ENCODE measurements around the gene MARCHF9. TPM values are rescaled to one million over a fixed set of nuclear protein-coding genes. Genes with fewer than 3 reads are reported as not detected.

The MARCHF9 gene
- total RNA-seq, 2 experiments from 2014 or later, result 23.6 to 24.4 TPM

GRCh38 chr12:57777367-57777766, 22.5 kb downstream of the MARCHF9 start:
- DNase-seq (no peak), ATAC-seq (no peak)
- Mint-ChIP-seq H3K9me3 (ENCODE audit: insufficient read depth) (no peaks in the 10 kb centered on the region), H3K4me1 (ENCODE audit: low read depth) (peaks cover 37% of the 10 kb centered on the region), H3K27ac (no peak overlapping the region), H3K36me3 (ENCODE audit: low read depth) (peaks cover 11% of the 10 kb centered on the region), H3K27me3 (ENCODE audit: low read depth) (no peaks in the 10 kb centered on the region), H3K4me3 (no peak overlapping the region)
- ChIA-PET POLR2A (no interaction called here), CTCF (interaction anchor here (0.8 to 1.5 kb wide), 2 partner anchors 25 to 120 kb away, joined by 3 to 4 read pairs; no protein-coding TSS in a partner anchor)

- no peak overlapping the region for H3K27ac Mint-ChIP-seq
- H3K4me3 Mint-ChIP-seq, result no peak overlapping the region
- ChIA-PET POLR2A (interaction anchor here (0.7 kb wide), 1 partner anchor 87 kb away, joined by 3 read pairs; no protein-coding TSS in a partner anchor), CTCF (interaction anchor here (1.4 to 2.6 kb wide), 4 partner anchors 13 to 24 kb away, joined by 4 to 12 read pairs (median 5); no protein-coding TSS in a partner anchor)
- DNase-seq (no peak), ATAC-seq (no peak)
- peaks cover 40% of the 10 kb centered on the region for H3K4me1 Mint-ChIP-seq (ENCODE audit: low read depth)
- no peaks in the 10 kb centered on the region for H3K9me3 Mint-ChIP-seq (ENCODE audit: insufficient read depth)
- peaks cover 14% of the 10 kb centered on the region for H3K36me3 Mint-ChIP-seq (ENCODE audit: low read depth)
- H3K27me3 Mint-ChIP-seq (ENCODE audit: low read depth), result no peaks in the 10 kb centered on the region
Observed at GRCh38 chr12:57777911-57778310, 23.0 kb downstream of the MARCHF9 start.

GRCh38 chr12:57779736-57780135, 24.8 kb downstream of the MARCHF9 start:
- Mint-ChIP-seq H3K36me3 (ENCODE audit: low read depth) (peaks cover 12% of the 10 kb centered on the region), H3K4me3 (no peak overlapping the region), H3K9me3 (ENCODE audit: insufficient read depth) (no peaks in the 10 kb centered on the region), H3K4me1 (ENCODE audit: low read depth) (peaks cover 40% of the 10 kb centered on the region), H3K27me3 (ENCODE audit: low read depth) (no peaks in the 10 kb centered on the region), H3K27ac (no peak overlapping the region)
- no peak for DNase-seq
- ChIA-PET CTCF (interaction anchor here (1.6 to 2.6 kb wide), 3 partner anchors 15 to 75 kb away, joined by 3 to 12 read pairs (median 6); no protein-coding TSS in a partner anchor), POLR2A (interaction anchor here (1.2 to 1.3 kb wide), 2 partner anchors 8 to 21 kb away, joined by 3 to 5 read pairs; partner anchors contain the start of genes EEF1AKMT3 and METTL1)
- no peak for ATAC-seq

GRCh38 chr12:57780284-57780897, 25.5 kb downstream of the MARCHF9 start:
- Mint-ChIP-seq H3K4me1 (ENCODE audit: low read depth) (peaks cover 40% of the 10 kb centered on the region), H3K4me3 (no peak overlapping the region), H3K27ac (peak overlapping the region; percentile 96), H3K9me3 (ENCODE audit: insufficient read depth) (no peaks in the 10 kb centered on the region), H3K27me3 (ENCODE audit: low read depth) (no peaks in the 10 kb centered on the region), H3K36me3 (ENCODE audit: low read depth) (peaks cover 12% of the 10 kb centered on the region)
- ChIA-PET POLR2A (interaction anchor here (1.2 to 1.3 kb wide), 2 partner anchors 8 to 21 kb away, joined by 3 to 5 read pairs; partner anchors contain the start of genes EEF1AKMT3 and METTL1), CTCF (interaction anchor here (1.7 to 2.6 kb wide), 2 partner anchors 21 to 24 kb away, joined by 5 to 12 read pairs; no protein-coding TSS in a partner anchor)
- DNase-seq, result no peak
- ATAC-seq, result no peak

- ATAC-seq (no peak), DNase-seq (no peak)
- CTCF ChIA-PET, result interaction anchor here (0.7 to 4.5 kb wide), 11 partner anchors 8 to 125 kb away, joined by 3 to 26 read pairs (median 5); partner anchors contain the start of genes CYP27B1, EEF1AKMT3 and METTL1
- Mint-ChIP-seq H3K36me3 (ENCODE audit: low read depth) (peaks cover 10% of the 10 kb centered on the region), H3K27me3 (ENCODE audit: low read depth) (no peaks in the 10 kb centered on the region), H3K4me1 (ENCODE audit: low read depth) (peaks cover 40% of the 10 kb centered on the region), H3K27ac (peak overlapping the region; percentile 96), H3K4me3 (peak overlapping the region; percentile 12), H3K9me3 (ENCODE audit: insufficient read depth) (no peaks in the 10 kb centered on the region)
- POLR2A ChIA-PET, result interaction anchor here (0.7 to 1.2 kb wide), 2 partner anchors 9 to 64 kb away, joined by 4 to 5 read pairs; partner anchors contain the start of genes EEF1AKMT3 and METTL1
Observed at GRCh38 chr12:57781244-57781643, 26.3 kb downstream of the MARCHF9 start.

- H3K4me1 Mint-ChIP-seq (ENCODE audit: low read depth), result peaks cover 40% of the 10 kb centered on the region
- DNase-seq (no peak), ATAC-seq (no peak)
- POLR2A ChIA-PET, result interaction anchor here (0.7 kb wide), 1 partner anchor 63 kb away, joined by 4 read pairs; no protein-coding TSS in a partner anchor
- H3K27ac Mint-ChIP-seq, result peak overlapping the region; percentile 96
- no peaks in the 10 kb centered on the region for H3K27me3 Mint-ChIP-seq (ENCODE audit: low read depth)
- H3K36me3 Mint-ChIP-seq (ENCODE audit: low read depth), result peaks cover 15% of the 10 kb centered on the region
- H3K4me3 Mint-ChIP-seq, result no peak overlapping the region
- no peaks in the 10 kb centered on the region for H3K9me3 Mint-ChIP-seq (ENCODE audit: insufficient read depth)
- CTCF ChIA-PET, result interaction anchor here (0.7 to 4.5 kb wide), 11 partner anchors 8 to 124 kb away, joined by 3 to 26 read pairs (median 5); partner anchors contain the start of genes CYP27B1, EEF1AKMT3 and METTL1
Observed at GRCh38 chr12:57781801-57782200, 26.9 kb downstream of the MARCHF9 start.

- Mint-ChIP-seq H3K9me3 (ENCODE audit: insufficient read depth) (no peaks in the 10 kb centered on the region), H3K36me3 (ENCODE audit: low read depth) (peaks cover 17% of the 10 kb centered on the region), H3K4me3 (peak overlapping the region; percentile 99), H3K27me3 (ENCODE audit: low read depth) (no peaks in the 10 kb centered on the region), H3K27ac (peak overlapping the region; percentile 96), H3K4me1 (ENCODE audit: low read depth) (peaks cover 40% of the 10 kb centered on the region)
- ATAC-seq (no peak), DNase-seq (no peak)
- ChIA-PET POLR2A (interaction anchor here (1.3 to 1.6 kb wide), 2 partner anchors 10 to 159 kb away, joined by 5 to 7 read pairs; partner anchors contain the start of genes ATP23, EEF1AKMT3 and METTL1), CTCF (interaction anchor here (1.0 to 4.5 kb wide), 13 partner anchors 9 to 130 kb away, joined by 3 to 26 read pairs (median 5); partner anchors contain the start of genes CYP27B1, EEF1AKMT3 and METTL1)
Observed at GRCh38 chr12:57782243-57782607, 27.3 kb downstream of the MARCHF9 start.

GRCh38 chr12:57782608-57783465, 27.9 kb downstream of the MARCHF9 start, which contains the start of gene TSFM:
Gene TSFM, plus strand, starts transcription at chr12:57782787. Its CDS starts 15 bp downstream, at chr12:57782802.
- Mint-ChIP-seq H3K27me3 (ENCODE audit: low read depth) (no peaks in the 10 kb centered on the region), H3K27ac (peak within 1 kb of the TSS; percentile 96), H3K4me1 (ENCODE audit: low read depth) (peaks cover 40% of the 10 kb centered on the region), H3K36me3 (ENCODE audit: low read depth) (peaks cover 19% of the 10 kb centered on the region), H3K9me3 (ENCODE audit: insufficient read depth) (no peaks in the 10 kb centered on the region), H3K4me3 (peak within 1 kb of the TSS; percentile 99)
- POLR2A ChIA-PET, result interaction anchor here (0.8 to 1.6 kb wide), 7 partner anchors 11 to 158 kb away, joined by 3 to 7 read pairs (median 4); partner anchors contain the start of genes ATP23, CYP27B1, EEF1AKMT3 and METTL1
- DNase-seq (peak; percentile 98), ATAC-seq (peak; percentile 87)
- CTCF ChIA-PET, result interaction anchor here (0.7 to 4.5 kb wide), 27 partner anchors 9 to 129 kb away, joined by 3 to 26 read pairs (median 6); partner anchors contain the start of genes CTDSP2, EEF1AKMT3 and METTL1

- Mint-ChIP-seq H3K27me3 (ENCODE audit: low read depth) (no peaks in the 10 kb centered on the region), H3K4me3 (peak overlapping the region; percentile 99), H3K27ac (peak overlapping the region; percentile 96), H3K9me3 (ENCODE audit: insufficient read depth) (no peaks in the 10 kb centered on the region), H3K4me1 (ENCODE audit: low read depth) (peaks cover 39% of the 10 kb centered on the region), H3K36me3 (ENCODE audit: low read depth) (peaks cover 21% of the 10 kb centered on the region)
- CTCF ChIA-PET, result interaction anchor here (0.7 to 4.5 kb wide), 25 partner anchors 8 to 128 kb away, joined by 3 to 26 read pairs (median 6); partner anchors contain the start of genes CTDSP2, EEF1AKMT3 and METTL1
- ATAC-seq (no peak), DNase-seq (no peak)
- POLR2A ChIA-PET, result interaction anchor here (0.8 to 1.6 kb wide), 7 partner anchors 11 to 158 kb away, joined by 3 to 7 read pairs (median 4); partner anchors contain the start of genes ATP23, CYP27B1, EEF1AKMT3 and METTL1
Observed at GRCh38 chr12:57783466-57783801, 28.5 kb downstream of the MARCHF9 start.

- ChIA-PET CTCF (interaction anchor here (0.7 to 4.5 kb wide), 11 partner anchors 10 to 120 kb away, joined by 4 to 26 read pairs (median 9); partner anchors contain the start of genes EEF1AKMT3 and METTL1), POLR2A (interaction anchor here (0.9 to 1.6 kb wide), 3 partner anchors 15 to 157 kb away, joined by 3 to 7 read pairs (median 5); partner anchors contain the start of gene ATP23)
- Mint-ChIP-seq H3K27ac (peak overlapping the region; percentile 27), H3K9me3 (ENCODE audit: insufficient read depth) (no peaks in the 10 kb centered on the region), H3K4me3 (peak overlapping the region; percentile 66), H3K4me1 (ENCODE audit: low read depth) (peaks cover 37% of the 10 kb centered on the region), H3K27me3 (ENCODE audit: low read depth) (no peaks in the 10 kb centered on the region), H3K36me3 (ENCODE audit: low read depth) (peaks cover 24% of the 10 kb centered on the region)
- DNase-seq (no peak), ATAC-seq (no peak)
Observed at GRCh38 chr12:57783861-57784260, 29.0 kb downstream of the MARCHF9 start.

All from activated CD8-positive, alpha-beta T cell treated with anti-CD3 and anti-CD28 coated beads, Interleukin-2, amount 10 ng/mL, durations not matched to agents 7 days and 5 days (primary cell).